Uterus (tissue), 2 donors: Measurements from ENCODE around the gene SAMM50.

Experiments
- CTCF ChIP-seq, 4 experiments: fragments of 200-600 bp in 2 of 4; fragments of 450-650 bp in 2 of 4; sonication (generic) in 2 of 4; IDR thresholded peaks; one replicate each; pipeline ENCODE4 v1.5.1; 2016 to 2019; ENCODE audit warnings: antibody characterized with exemption in 4 of 4, mild to moderate bottlenecking in 2 of 4, moderate library complexity in 1 of 4
- POLR2A ChIP-seq, 2 donors: fragments of 450-650 bp; IDR thresholded peaks; one replicate each; pipeline ENCODE4 v1.6.1; 2016; ENCODE audit warnings: antibody characterized with exemption in 2 of 2, mild to moderate bottlenecking in 1 of 2, moderate library complexity in 1 of 2

GRCh38 chr22:43968614-43969013 lies 13.4 kb downstream of the SAMM50 start:
- TF ChIP-seq CTCF (IDR thresholded peaks at IDR 0.05) (no peak), POLR2A (IDR thresholded peaks at IDR 0.05) (no peak)
